ENCODE measurements around the gene FBXO40. TPM values are rescaled to one million over a fixed set of nuclear protein-coding genes. Genes with fewer than 3 reads are reported as not detected.

The FBXO40 gene
- total RNA-seq, 4 donors from 2014 or later: not detected

DNA sequence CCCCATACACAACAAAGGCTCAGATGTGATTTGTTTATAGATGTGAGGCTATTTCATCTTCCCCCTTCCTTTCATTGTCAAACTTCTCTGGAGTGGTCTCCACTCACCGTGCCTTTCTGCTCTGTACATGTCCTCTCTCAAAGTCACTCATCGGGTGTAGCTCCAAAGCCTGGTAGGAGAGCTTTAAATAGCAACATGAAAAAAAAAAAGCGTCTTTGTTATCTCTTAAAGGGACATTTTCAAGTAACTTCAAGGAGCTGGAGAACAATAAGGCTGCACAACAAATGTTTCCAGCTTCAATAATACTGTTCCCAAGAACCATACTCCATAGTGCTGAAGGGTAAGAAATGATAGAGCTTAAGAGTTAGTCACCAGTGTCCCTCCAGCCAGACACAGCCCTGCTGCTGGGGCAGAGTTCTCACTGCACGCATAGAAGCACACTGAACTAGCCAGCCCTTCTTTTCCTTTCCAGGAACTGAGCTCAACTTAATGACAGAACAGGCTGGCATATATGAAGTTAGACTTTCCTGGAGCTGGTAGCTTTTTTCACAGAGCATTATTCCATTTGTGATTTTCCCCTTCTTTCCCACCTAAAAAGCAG is 8.1 kb downstream of the FBXO40 start:
- TF ChIP-seq, protein P1, sequence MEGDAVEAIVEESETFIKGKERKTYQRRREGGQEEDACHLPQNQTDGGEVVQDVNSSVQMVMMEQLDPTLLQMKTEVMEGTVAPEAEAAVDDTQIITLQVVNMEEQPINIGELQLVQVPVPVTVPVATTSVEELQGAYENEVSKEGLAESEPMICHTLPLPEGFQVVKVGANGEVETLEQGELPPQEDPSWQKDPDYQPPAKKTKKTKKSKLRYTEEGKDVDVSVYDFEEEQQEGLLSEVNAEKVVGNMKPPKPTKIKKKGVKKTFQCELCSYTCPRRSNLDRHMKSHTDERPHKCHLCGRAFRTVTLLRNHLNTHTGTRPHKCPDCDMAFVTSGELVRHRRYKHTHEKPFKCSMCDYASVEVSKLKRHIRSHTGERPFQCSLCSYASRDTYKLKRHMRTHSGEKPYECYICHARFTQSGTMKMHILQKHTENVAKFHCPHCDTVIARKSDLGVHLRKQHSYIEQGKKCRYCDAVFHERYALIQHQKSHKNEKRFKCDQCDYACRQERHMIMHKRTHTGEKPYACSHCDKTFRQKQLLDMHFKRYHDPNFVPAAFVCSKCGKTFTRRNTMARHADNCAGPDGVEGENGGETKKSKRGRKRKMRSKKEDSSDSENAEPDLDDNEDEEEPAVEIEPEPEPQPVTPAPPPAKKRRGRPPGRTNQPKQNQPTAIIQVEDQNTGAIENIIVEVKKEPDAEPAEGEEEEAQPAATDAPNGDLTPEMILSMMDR (IDR thresholded peaks at IDR 0.05): no peak
- no peak for TF ChIP-seq EP300 (IDR thresholded peaks at IDR 0.05)
- TF ChIP-seq POLR2A (IDR thresholded peaks at IDR 0.05): no peak
- WGBS, 2 donors: 32 to 41% methylated on average over 4 of the region's 4 CpGs
- Histone ChIP-seq H3K27me3 (no peaks in the 10 kb centered on the region), H3K4me3 (no peak overlapping the region), H3K4me1 (no peaks in the 10 kb centered on the region), H3K27ac (no peak overlapping the region), H3K9me3 (no peaks in the 10 kb centered on the region), H3K36me3 (no peaks in the 10 kb centered on the region)
- DNase-seq (ENCODE audit: low spot score in 2 of 2): no peak

- no peaks in the 10 kb centered on the region for H3K4me1 ChIP-seq
Measured at GRCh38 chr3:121604759-121605158, 11.6 kb downstream of the FBXO40 start.

GRCh38 chr3:121606106-121606505 is 12.9 kb downstream of the FBXO40 start:
- no peaks in the 10 kb centered on the region for H3K27me3 ChIP-seq
- no peaks in the 10 kb centered on the region for H3K4me1 ChIP-seq
- no peak overlapping the region for H3K27ac ChIP-seq
- DNase-seq (ENCODE audit: low spot score in 2 of 2): no peak
- H3K36me3 ChIP-seq: no peaks in the 10 kb centered on the region
- H3K4me3 ChIP-seq: no peak overlapping the region
- TF ChIP-seq, protein P1 (IDR thresholded peaks at IDR 0.05): no peak
- TF ChIP-seq POLR2A (IDR thresholded peaks at IDR 0.05): no peak
- TF ChIP-seq EP300 (IDR thresholded peaks at IDR 0.05): no peak
- 80 to 86% methylated on average over 4 of the region's 4 CpGs for WGBS, 2 donors
- H3K9me3 ChIP-seq: no peaks in the 10 kb centered on the region

More at GRCh38 chr3:121604759-121605158, 11.6 kb downstream of the FBXO40 start:
- DNase-seq (ENCODE audit: low spot score in 2 of 2): no peak
- H3K36me3 ChIP-seq: no peaks in the 10 kb centered on the region
- H3K27me3 ChIP-seq: no peaks in the 10 kb centered on the region
- no peak overlapping the region for H3K4me3 ChIP-seq
- H3K9me3 ChIP-seq: no peaks in the 10 kb centered on the region
- TF ChIP-seq, protein P1 (IDR thresholded peaks at IDR 0.05): no peak
- TF ChIP-seq EP300 (IDR thresholded peaks at IDR 0.05) (no peak), POLR2A (IDR thresholded peaks at IDR 0.05) (no peak)
- H3K27ac ChIP-seq: no peak overlapping the region
- WGBS, 2 donors: 89 to 95% methylated on average over 2 of the region's 2 CpGs

DNA sequence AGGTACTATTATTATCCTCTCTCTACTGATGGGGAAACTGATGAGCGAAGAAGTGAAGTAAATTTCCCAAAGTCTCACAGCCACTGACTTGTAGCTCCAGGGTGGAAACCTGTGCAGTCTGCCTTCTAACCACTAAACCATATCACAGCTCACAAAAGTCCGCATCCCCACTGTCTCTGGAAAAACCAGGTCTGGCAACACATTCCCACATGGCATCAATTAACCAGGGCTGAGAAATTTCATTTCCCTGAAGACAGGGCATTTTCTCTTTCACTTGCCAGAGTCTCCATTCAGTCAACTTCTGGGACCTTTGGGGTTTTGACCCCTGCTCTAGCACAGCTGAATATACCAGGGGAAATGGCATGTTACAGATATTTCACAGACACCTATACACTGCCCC is 26.5 kb downstream of the FBXO40 start:
- Histone ChIP-seq H3K27ac (no peak overlapping the region), H3K4me1 (no peaks in the 10 kb centered on the region), H3K27me3 (no peaks in the 10 kb centered on the region), H3K9me3 (no peaks in the 10 kb centered on the region), H3K36me3 (no peaks in the 10 kb centered on the region), H3K4me3 (no peak overlapping the region)
- no peak for DNase-seq (ENCODE audit: low spot score in 2 of 2)
- no peak for TF ChIP-seq EP300 (IDR thresholded peaks at IDR 0.05)
- no peak for TF ChIP-seq POLR2A (IDR thresholded peaks at IDR 0.05)
- TF ChIP-seq, protein P1 (IDR thresholded peaks at IDR 0.05): no peak
- WGBS, 2 donors: 81 to 82% methylated on average over 2 of the region's 2 CpGs

DNA sequence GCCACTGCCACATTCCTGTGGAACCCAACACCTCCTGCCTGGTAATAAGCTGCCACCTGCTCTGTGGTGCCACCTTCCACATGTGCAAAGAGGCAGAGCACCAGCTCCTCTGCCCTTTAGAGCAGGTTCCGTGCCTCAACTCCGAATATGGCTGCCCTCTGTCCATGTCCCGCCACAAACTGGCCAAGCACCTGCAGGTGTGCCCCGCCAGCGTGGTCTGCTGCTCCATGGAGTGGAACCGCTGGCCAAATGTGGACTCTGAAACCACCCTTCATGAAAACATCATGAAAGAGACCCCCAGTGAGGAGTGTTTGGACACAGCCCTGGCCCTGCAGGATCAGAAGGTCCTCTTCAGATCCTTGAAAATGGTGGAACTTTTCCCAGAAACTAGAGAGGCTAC is 28.3 kb downstream of the FBXO40 start:
- H3K36me3 ChIP-seq: no peaks in the 10 kb centered on the region
- no peaks in the 10 kb centered on the region for H3K27me3 ChIP-seq
- DNase-seq (ENCODE audit: low spot score in 2 of 2): no peak
- no peak overlapping the region for H3K4me3 ChIP-seq
- no peak overlapping the region for H3K27ac ChIP-seq
- WGBS, 2 donors: 95 to 99% methylated on average over 6 of the region's 6 CpGs
- TF ChIP-seq, protein P1 (IDR thresholded peaks at IDR 0.05): no peak
- TF ChIP-seq EP300 (IDR thresholded peaks at IDR 0.05) (no peak), POLR2A (IDR thresholded peaks at IDR 0.05) (no peak)
- no peaks in the 10 kb centered on the region for H3K9me3 ChIP-seq
- no peaks in the 10 kb centered on the region for H3K4me1 ChIP-seq
